ENCODE results near the gene UBL3.

UBL3 gene

DNA sequence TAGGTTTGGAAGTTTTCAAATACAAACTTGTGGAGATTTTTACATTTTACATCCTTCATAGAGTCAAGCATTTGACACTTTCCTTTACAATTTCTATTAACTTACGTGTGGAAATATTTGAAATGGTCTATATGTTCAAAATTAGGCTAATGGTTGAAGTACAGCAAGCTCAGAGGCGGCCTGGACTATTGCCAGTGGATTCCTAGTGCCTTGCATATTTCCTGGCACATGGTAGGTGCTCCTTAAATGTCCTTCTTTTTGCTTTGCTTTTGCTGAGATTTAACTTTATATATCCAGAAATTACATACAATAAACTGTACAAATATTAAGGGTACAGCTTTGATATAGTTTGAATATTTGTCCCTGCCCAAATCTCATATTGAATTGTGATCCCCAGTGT is 93.9 kb downstream of the UBL3 start:
- DNase-seq (ENCODE audit: low read depth): no peak

DNA sequence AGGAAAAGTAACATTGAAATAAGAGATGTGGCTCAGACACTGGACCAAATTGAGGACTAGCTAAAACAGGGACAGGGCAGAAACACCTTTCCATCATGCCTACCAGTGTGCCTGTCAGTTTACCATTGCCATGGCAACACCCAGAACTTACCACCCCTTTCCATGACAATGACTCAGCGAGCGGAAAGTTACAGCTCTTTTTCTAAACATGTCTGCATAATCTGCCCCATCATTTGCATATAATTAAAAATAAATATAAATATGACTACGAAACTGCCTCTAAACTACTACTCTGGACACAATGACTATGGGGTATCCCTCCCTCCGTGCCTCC is 96.0 kb downstream of the UBL3 start:
- DNase-seq (ENCODE audit: low read depth): no peak

DNA sequence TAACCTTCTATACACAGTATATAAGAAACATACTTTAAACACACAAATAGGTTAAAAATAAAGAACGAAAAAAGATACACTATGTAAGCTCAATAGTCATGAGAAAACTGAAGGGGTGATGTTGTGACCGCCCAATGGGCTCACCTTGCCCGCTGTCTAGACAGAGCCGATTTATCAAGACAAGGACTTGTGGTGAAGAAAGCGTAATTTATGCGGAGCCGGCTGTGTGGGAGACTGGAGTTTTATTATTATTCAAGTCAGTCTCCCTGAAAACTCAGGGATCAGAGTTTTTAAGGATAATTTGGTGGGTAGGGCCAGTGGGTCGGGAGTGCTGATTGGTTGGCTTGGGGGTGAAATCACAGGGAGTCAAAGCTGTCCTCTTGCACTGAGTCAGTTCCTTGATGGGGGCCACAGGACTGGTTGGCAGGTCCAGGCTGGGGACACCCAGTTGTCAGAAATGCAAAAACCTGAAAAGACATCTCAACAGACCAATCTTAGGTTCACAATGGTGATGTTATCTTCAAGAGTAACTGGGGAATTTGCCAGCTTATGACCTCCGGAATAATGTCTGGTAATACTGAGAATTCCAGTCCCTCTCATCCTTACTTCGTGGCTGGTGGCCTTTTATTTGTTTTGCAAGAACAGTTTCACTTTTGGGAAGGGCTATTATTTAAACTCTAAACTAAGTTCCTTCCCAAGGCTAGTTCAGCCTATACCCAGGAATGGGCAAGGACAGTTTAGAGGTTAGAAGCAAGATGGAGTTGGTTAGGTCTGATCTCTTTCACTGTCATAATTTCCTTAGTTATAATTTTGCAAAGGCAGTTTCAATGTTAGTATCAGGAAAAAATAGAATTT is 96.6 kb downstream of the UBL3 start:
- no peak for DNase-seq (ENCODE audit: low read depth)

DNA sequence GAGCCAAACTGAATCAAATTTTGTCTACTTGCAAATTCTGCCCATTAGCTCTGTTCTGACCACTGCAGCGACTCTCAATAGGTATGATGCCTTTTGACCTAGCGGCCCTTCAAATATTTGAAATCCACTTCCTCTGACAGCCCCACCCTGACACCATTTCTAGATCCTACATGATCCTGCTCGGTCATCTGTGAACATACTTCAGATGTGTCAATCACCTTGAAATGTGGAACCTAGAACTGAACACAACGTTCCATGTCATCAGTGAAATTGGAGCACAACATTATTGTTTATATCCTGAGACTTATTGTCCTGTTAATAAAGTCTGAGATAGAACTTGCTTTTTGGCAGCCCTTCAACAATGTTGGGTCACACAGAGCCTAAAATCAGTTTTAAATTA is 98.2 kb downstream of the UBL3 start:
- DNase-seq (ENCODE audit: low read depth): no peak

DNA sequence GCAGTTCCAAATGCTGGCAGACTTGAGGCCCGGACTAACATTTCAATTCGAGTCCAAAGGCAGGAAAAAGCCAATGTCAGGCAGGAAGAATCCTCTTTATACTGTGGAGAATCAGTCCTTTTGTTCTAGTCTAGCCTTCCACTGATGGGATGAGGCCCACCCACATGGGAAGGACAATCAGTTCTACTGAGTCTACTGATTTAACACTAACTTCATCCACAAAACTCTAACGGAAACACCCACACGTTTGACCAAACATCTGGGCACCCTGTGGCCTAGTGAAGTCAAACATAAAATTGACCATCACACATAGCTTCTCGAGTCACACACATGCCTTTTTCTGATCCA is 100.3 kb downstream of the UBL3 start:
- DNase-seq (ENCODE audit: low read depth): no peak

DNA sequence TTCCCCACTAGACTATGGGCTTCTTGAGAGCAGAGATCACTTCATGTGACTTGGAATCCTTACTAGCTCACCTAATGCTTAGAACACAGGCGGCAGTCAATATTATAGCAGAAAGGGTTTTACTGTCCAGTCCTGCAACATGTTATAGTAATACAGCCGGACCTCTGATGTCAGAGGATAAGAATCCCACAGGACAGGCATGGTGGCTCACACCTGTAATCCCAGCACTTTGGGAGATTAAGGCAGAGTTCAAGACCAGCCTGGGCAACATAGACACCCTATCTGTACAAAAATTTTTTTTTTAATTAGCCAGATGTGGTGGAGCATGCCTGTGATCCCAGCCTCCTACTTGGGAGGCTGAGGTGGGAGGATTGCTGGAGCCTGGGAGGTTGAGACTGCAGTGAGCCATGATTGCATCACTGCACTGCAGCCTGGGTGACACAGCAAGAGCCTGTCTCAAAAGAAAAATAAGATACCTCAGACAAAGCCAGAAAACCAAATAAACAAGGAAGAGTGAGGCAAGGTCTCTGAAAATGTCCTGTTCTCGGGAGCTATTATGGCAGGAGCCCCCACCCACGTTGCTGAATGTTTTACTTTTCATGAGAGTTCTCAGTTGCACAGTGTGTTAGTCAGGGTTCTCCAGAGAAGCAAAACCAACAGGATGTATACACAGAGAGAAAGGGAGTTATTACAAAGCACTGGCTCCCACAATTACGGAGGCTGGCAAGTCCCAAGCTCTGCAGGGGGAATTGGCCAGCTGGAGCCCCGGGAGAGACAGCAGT is 100.8 kb downstream of the UBL3 start:
- DNase-seq (ENCODE audit: low read depth): no peak

DNA sequence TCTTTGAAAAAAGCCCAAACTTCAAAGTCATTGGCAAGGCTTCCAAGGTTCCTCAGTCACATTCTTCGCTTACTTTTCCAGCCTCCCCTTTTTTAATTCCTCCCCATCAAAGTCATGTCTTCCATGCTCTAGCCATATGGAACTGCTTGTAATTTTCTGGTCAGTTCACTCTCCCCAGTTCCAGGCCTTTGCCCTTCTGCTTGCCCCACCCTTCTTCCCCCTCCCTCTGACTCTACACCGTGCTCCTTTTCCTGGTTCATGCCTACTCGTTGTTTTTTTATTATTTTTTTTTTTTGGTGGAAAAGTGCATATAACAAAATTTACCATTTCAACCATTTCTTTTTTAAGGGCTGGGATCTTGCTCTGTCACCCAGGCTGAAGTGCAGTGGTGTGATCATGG is 102.3 kb downstream of the UBL3 start:
- no peak for DNase-seq (ENCODE audit: low read depth)

DNA sequence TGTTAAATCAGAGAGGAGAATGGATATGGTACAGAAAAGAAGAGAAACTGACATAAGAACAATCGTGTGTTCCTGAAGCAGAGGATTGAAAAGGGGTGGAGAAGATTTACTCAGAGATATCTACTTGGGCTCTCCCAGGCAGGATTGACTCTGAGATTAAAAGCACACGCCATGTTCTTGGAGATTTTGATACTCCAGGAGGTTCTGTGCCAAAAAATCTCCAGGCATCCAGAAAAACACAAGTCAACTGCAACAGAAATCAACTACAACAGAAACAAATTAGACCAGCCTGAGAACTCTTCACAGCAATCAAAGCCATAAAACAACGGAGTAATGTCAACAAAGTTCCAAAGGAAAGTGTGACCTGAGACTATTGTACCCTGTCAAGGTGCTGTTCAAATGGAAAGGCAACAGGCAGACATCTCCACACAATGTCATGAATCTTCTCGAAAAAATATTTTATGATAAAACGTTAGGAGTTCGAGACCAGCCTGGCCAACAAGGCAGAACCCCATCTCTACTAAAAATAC is 104.2 kb downstream of the UBL3 start:
- no peak for DNase-seq (ENCODE audit: low read depth)

DNA sequence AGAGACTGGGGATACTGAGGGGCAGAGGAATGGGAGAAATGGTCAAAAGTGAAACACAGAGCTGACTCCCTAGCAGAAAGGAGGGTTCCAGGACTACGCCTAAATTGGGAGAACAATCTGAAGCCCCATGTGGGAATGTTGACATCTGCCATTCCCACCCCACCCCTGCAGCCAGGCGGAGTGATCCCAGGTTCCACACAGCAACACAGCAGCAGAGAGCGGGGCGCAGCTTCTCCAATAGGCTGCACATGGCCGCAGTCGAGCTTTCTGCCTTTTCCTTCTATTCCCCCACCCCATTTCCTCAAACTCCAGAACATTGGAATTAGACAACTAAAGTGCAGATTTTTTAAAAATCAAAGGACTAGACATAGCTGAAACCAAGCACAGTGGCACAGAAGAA is 104.7 kb downstream of the UBL3 start:
- DNase-seq (ENCODE audit: low read depth): no peak

DNA sequence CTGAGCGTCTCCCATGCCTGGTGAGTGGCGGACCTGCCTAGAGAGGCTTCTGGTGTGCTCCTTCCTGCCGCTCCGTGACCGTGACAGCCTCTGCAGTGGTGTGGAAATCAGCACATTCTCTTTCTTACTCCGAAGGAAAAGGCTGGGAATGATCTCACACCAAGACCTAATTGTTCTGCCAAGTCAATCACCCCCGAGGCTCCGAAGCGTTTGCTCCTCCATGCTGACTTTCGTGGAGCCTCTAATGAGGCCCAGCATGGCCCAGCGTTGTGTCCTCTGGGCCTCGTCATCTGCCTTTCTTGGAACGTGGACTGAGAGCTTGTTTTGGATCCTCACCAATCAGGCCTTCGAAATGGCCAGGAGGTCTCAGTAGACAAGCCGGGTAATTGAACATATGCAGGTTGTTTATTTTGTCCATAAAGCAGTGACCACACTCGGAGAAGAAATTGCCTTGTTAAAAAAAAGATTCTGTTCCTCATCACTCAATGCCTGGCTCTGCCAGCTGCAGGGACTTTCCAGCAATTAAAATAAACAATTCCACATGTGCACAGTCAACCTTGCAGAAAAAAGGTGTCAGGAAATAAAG is 107.1 kb downstream of the UBL3 start:
- no peak for DNase-seq (ENCODE audit: low read depth)

DNA sequence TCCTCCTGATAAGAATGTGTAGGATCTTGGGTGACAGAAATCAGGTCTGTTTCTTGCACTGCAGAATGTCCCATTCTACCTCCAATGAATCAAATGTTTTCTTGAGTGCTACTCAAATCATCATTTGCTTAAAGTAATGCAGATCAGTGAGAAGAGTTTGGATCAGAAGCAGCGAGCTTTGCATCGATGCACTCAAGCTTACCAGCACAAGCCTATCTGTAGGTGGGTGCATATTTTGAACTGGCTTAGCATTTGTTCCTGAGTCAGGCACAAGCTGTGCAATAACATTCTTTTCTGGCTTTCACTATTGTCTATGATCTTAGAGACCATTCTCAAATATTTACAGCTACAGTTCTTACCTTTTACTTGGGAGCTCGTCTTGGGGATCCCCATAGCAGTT is 109.5 kb downstream of the UBL3 start:
- DNase-seq (ENCODE audit: low read depth): no peak

DNA sequence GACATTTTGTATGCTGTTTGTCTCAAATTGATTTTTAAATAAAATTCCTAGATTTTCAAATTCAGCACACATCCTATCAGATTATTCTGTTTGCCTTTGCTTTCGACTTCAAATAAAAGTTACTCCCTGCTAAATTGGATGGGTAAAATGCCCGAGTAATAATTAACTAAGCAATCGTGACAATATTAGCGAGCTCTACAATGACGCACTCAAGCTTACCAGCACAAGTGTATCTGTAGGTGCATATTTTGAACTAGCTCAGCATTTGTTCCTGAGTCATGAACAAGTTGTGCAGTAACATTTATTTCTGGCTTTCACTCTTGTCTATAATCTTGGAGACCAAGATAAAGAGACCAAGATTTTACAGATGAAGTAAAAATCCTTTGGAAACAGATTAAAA is 113.4 kb downstream of the UBL3 start:
- no peak for DNase-seq (ENCODE audit: low read depth)

DNA sequence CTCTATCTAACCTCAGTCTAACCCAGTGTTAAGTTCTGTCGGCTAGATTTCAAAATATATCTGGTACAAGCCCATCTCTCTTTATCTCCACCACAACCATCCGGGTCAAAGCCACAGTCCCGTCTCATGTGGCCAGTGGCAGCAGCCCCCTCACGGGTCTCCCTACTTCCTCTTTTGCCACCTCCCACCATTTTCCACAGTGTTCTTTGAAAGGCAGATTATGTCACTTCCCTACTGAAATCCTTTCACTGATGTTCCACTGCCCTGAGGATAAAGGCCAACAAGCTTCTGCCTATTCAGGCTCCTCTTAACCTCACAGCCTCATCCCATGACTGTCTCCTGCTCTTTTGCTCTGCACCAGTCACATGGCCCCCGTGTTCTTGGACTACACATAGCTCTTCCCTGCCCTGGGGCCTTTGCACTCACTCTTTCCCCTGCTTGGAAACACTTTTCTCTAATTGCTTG is 117.2 kb downstream of the UBL3 start:
- no peak for DNase-seq (ENCODE audit: low read depth)

DNA sequence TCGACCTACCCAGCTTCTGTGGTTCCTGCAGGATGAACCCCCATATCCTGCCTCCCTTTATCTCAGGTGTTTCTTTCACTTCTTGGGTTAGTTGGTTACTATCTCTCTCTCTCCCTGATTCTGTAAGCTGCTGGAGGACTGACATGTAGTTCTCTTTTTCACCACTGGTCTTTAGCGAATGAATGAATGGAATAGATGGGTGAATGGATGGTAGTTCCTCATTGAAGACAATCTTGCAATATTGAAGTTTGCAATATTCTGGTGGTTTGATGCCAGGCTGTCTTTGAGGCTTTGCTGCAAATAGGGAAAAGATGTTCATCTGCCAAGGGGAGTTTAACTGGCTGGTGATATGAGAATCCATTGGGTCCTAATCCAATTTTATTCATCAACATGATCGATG is 120.2 kb downstream of the UBL3 start:
- no peak for DNase-seq (ENCODE audit: low read depth)

DNA sequence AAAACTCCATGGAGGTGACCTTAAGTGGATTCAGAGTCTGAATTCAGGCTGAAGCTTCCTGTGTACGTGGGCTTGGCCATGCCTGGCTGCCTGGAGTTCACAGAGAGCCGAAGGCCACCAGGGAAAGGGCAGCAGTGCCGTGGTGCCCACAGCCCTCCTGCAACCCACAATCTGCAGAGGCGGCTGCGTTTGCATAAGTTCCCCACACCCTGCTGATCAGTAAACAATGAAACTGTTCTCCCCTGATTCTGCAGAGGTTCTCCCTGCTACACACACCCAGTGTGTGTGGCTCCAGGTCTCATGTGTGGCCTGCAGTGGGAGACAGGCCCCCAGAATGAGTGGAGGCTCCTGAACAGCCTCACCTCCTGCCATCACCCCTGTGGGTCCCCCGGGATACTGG is 128.0 kb downstream of the UBL3 start:
- no peak for DNase-seq (ENCODE audit: low read depth)

DNA sequence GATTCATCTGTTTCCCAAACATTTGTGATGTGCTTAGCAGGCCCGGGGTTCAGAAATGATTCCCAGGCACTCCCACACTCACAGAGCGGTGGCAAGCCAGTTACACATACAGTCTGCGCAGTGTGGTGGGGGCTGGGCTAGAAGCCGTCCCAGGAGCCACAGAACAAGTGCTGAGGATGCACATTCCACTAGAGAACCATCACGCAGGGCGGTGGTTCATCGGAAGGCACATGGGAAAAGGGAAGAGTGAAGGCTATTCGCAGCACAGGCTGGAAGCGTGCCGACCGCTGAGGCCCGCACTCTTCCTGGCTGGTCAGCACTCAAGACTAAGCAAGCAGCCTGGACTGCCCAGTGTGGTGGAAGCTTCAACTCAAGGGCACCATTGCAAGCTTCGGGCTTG is 128.7 kb downstream of the UBL3 start:
- DNase-seq (ENCODE audit: low read depth): no peak

DNA sequence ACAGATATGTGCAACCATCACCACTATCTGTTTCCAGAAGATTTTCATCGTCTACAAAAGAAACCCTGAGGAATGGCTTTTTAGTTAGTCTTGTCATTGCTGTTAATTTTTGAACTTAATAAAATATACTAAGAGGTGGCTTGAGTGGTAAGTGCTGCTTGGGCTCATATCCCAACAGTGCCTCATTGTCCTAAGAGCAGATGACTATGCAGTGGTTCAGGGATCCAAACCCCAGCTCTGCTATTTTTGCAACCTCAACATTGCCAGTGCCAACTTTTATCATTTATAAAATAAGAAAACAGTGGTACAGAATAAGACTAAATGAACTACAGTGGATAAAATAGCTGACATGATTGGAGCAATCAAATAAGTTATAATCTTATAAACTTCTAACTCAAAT is 131.7 kb downstream of the UBL3 start:
- no peak for DNase-seq (ENCODE audit: low read depth)

DNA sequence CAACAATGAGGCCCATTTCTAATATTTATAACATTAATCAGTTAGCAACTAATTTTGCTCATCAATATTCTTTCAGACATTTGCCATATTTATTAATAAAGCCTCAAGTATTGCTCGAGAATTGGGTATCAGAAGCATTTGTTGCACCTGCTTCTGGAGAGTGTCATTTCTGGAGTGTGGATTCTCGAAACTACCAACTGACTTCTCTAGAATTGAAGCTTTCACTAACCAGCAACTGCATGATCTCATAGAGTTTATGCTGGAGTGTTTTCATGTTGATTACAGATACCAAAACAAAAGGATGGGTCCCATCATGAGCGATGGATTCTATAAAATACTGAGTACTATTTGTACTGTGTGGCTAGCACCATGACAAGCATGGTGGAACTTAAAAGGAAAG is 133.9 kb downstream of the UBL3 start:
- no peak for DNase-seq (ENCODE audit: low read depth)
